ENCODE results near the gene SLC26A4. TPM values are rescaled to one million over a fixed set of nuclear protein-coding genes. Genes with fewer than 3 reads are reported as not detected.

The SLC26A4 gene
- total and polyA plus RNA-seq, 10 of the 15 experiments (the other 5 are each of a cell fraction or from before 2014, with no cell fraction given), result 0.01 to 0.18 (median 0.08) TPM; not detected in 5

GRCh38 chr7:107667341-107667740 lies 6.7 kb downstream of the SLC26A4 start:
- SMC1A ChIA-PET (ENCODE audit: uncharacterized antibody, unreplicated experiment), result no interaction called here
- intact Hi-C loops (cut with micrococcal nuclease; ENCODE audit: unreplicated experiment), result no loop called here
- no peak for FAIRE-seq
- POLR2A ChIA-PET, result no interaction called here
- peaks cover 6% of the 10 kb centered on the region; the same call in 1 of the 2 replicates for H3K4me1 ChIP-seq (ENCODE audit: control insufficient read depth, insufficient read depth, low read length)
- no peak overlapping the region for H3K4me2 ChIP-seq (ENCODE audit: control insufficient read depth, insufficient read depth)
- WGBS (ENCODE audit: insufficient coverage, insufficient replicate concordance, low lambda C conversion rate, missing lambda C conversion rate), result 81% methylated on average over 3 of the region's 3 CpGs
- no TSS peak for BruUV-seq (replicated peaks)
- H3K79me2 ChIP-seq (ENCODE audit: control insufficient read depth, insufficient read depth, low read length), result no peaks in the 10 kb centered on the region
- no peak for TF ChIP-seq CREM (IDR thresholded peaks at IDR 0.05; ENCODE audit: low read depth)
- TF ChIP-seq SMC3 (IDR thresholded peaks at IDR 0.05; ENCODE audit: borderline replicate concordance, low read length), result no peak
- TF ChIP-seq ETV6 (conservative IDR thresholded peaks at IDR 0.05 in 1 of 2, IDR thresholded peaks at IDR 0.05 in 1 of 2; ENCODE audit: borderline replicate concordance in 1 of 2, low read depth in 1 of 2), result no peak
- TF ChIP-seq IKZF1 (conservative IDR thresholded peaks at IDR 0.05), result no peak
- TF ChIP-seq ZNF274 (IDR thresholded peaks at IDR 0.05; ENCODE audit: insufficient read depth, insufficient read length), result no peak
- no peak for TF ChIP-seq E2F4 (IDR thresholded peaks at IDR 0.05; ENCODE audit: low read depth, low read length)
- no peak overlapping the region for H3K4me3 ChIP-seq
- H3K36me3 ChIP-seq (ENCODE audit: control insufficient read depth in 2 of 2, insufficient read depth in 2 of 2, low read length in 1 of 2), result no peaks in the 10 kb centered on the region
- H3K27ac ChIP-seq (ENCODE audit: control insufficient read depth, insufficient read depth), result no peak overlapping the region
- RAD21 ChIA-PET (ENCODE audit: unreplicated experiment), result no interaction called here
- no peak overlapping the region for H3K9ac ChIP-seq (ENCODE audit: control insufficient read depth, insufficient read depth, low read length)
- peaks cover 0 to 6% of the 10 kb centered on the region in 2 experiments; a peak in 3 of 4 replicates for H3K27me3 ChIP-seq (replicated peaks in 1 of 2; ENCODE audit: control insufficient read depth in 2 of 2, insufficient read depth in 2 of 2, low read length in 1 of 2)
- no peak for DNase-seq (ENCODE audit: low read depth, low spot score)
- in situ Hi-C loops (cut with MboI), result no loop called here
- no peak for ATAC-seq
- H4K20me1 ChIP-seq (ENCODE audit: control insufficient read depth, insufficient read depth), result no peaks in the 10 kb centered on the region
- H2AFZ ChIP-seq (ENCODE audit: control insufficient read depth, low read depth, low read length), result no peak overlapping the region
- H3K9me3 ChIP-seq (replicated peaks; ENCODE audit: control insufficient read depth, insufficient read depth, low read length), result no peaks in the 10 kb centered on the region
- CTCF ChIA-PET, result no interaction called here

- ChIA-PET POLR2A (no interaction called here), SMC1A (ENCODE audit: uncharacterized antibody, unreplicated experiment) (no interaction called here), RAD21 (ENCODE audit: unreplicated experiment) (no interaction called here), CTCF (no interaction called here)
- Histone ChIP-seq H2AFZ (ENCODE audit: control insufficient read depth, low read depth, low read length) (no peak overlapping the region), H3K9ac (ENCODE audit: control insufficient read depth, insufficient read depth, low read length) (no peak overlapping the region), H3K36me3 (ENCODE audit: control insufficient read depth in 2 of 2, insufficient read depth in 2 of 2, low read length in 1 of 2) (no peaks in the 10 kb centered on the region), H4K20me1 (ENCODE audit: control insufficient read depth, insufficient read depth) (no peaks in the 10 kb centered on the region), H3K27ac (ENCODE audit: control insufficient read depth, insufficient read depth) (no peak overlapping the region), H3K4me1 (ENCODE audit: control insufficient read depth, insufficient read depth, low read length) (peaks cover 6% of the 10 kb centered on the region; the same call in 1 of the 2 replicates), H3K9me3 (replicated peaks; ENCODE audit: control insufficient read depth, insufficient read depth, low read length) (no peaks in the 10 kb centered on the region), H3K79me2 (ENCODE audit: control insufficient read depth, insufficient read depth, low read length) (no peaks in the 10 kb centered on the region), H3K4me2 (ENCODE audit: control insufficient read depth, insufficient read depth) (no peak overlapping the region), H3K4me3 (no peak overlapping the region), H3K27me3 (replicated peaks in 1 of 2; ENCODE audit: control insufficient read depth in 2 of 2, insufficient read depth in 2 of 2, low read length in 1 of 2) (peaks cover 0 to 6% of the 10 kb centered on the region in 2 experiments; a peak in 3 of 4 replicates)
- intact Hi-C loops (cut with micrococcal nuclease; ENCODE audit: unreplicated experiment), result no loop called here
- in situ Hi-C loops (cut with MboI), result no loop called here
- no peak for ATAC-seq
- DNase-seq (ENCODE audit: low read depth, low spot score), result no peak
- BruUV-seq (replicated peaks), result no TSS peak
- TF ChIP-seq TCF12 (IDR thresholded peaks at IDR 0.05; ENCODE audit: low read depth, low read length), result no peak
- TF ChIP-seq FOXM1 (IDR thresholded peaks at IDR 0.05; ENCODE audit: low read depth, low read length), result no peak
- 85% methylated on average over 4 of the region's 4 CpGs for WGBS (ENCODE audit: insufficient coverage, insufficient replicate concordance, low lambda C conversion rate, missing lambda C conversion rate)
- no peak for FAIRE-seq
Observed at GRCh38 chr7:107668296-107668695, 7.7 kb downstream of the SLC26A4 start.
